ENCODE measurements around the gene SMDT1.

DNA sequence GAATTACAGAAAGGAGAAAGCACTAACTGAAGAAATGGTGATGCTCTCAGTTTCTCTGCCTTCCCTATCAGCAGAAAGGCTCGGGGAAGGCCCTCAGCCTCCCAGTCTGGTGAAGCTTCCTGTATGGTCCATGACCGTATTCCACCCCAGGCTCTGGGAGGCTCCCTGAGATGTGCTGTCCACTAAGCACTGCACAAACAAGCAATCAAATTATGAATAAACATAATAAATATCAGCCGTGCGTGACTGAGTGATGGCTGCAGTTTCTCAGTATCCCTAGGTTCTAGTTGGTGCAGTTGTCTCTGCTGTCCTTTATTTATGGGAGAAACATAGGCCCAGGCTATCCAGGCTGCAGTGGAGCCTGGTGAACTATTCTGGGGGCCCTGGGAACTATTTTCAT, 3.6 kb downstream of the SMDT1 start:
- TF ChIP-seq CTCF (conservative IDR thresholded peaks at IDR 0.05; ENCODE audit: low read length) (no peak), EZH2phosphoT487 (IDR thresholded peaks at IDR 0.05; ENCODE audit: borderline replicate concordance, low read depth, low read length) (no peak)
